Measurements from ENCODE around the gene SLC35B1.

The SLC35B1 gene

GRCh38 chr17:49670002-49670401 lies 37.8 kb downstream of the SLC35B1 start:
- DNase-seq, result no peak

- DNase-seq, result no peak
Measured at GRCh38 chr17:49667854-49668253, 39.9 kb downstream of the SLC35B1 start.

GRCh38 chr17:49664706-49665211 lies 43.0 kb downstream of the SLC35B1 start:
- DNase-seq, result no peak

GRCh38 chr17:49659661-49660382 lies 47.9 kb downstream of the SLC35B1 start:
- DNase-seq, result no peak

- DNase-seq, result peak; percentile 24
Measured at GRCh38 chr17:49656247-49656646, 51.5 kb downstream of the SLC35B1 start.
